SKM-1 treated with dmso at 0.1 percent for 144 hours (cell line): ENCODE data around the gene S1PR5.

ENCODE experiments used
- DNase-seq: peaks from one replicate; lab custom pipeline; 2025; ENCODE audit not compliant: unreplicated experiment; lab: John Stamatoyannopoulos, UW

The S1PR5 gene

DNA sequence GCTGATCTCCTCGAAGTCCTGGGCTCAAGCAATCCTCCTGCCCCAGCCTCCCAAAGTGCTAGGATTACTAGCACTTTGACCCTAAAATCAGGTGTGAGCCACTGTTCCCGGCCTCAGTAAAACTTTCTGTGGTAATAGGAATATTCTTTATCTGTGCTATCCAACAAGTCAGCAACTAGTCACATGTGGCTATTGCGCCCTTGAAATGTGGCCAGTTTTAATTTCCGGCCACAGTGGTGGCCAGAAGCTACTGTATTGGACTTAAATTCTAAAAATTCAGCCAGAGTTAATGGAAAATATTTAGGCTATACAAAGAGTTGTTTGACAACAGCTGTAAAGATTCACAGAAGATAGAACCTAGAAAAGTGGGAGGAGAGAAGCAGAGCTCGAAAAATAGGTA lies 44.1 kb downstream of the S1PR5 start:
- DNase-seq = no peak

DNA sequence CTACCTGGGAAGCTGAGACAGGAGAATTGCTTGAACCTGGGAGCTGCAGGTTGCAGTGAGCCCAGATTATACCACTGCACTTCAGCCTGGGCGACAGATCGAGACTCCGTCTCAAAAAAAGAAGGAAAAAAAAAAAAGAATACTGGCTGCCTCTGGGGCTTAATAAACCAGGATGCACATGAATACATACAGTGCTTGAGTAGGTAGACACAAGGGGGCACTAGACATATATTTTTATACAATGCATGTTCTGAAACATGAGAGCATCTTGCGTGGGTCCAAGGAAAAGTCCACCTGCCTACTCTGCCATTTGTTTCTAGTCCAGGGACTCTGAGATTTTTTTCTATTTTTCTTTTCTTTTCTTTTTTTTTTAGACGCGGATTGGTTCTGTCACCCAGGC lies 45.3 kb downstream of the S1PR5 start:
- DNase-seq = peak; percentile 27

DNA sequence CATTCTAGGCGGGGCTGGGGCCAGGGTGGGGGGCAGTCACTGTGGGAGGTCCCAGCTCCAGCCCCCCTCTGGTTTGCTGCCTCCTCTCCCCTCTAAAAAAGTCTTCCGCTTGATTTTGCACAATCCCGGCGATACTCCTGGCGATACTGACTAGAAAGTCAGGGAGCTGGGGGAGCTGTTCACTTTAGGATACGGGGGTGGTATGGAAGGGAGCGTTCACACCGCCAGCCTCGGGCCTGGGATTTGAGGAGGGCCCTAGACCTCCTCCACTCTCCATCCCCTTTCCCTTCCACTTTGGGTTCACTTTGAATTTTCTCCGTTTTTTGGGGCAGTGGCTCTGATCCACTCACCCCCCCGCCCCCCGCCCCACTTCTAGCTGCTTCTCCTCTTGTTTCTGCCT lies 49.1 kb downstream of the S1PR5 start:
- DNase-seq = no peak

DNA sequence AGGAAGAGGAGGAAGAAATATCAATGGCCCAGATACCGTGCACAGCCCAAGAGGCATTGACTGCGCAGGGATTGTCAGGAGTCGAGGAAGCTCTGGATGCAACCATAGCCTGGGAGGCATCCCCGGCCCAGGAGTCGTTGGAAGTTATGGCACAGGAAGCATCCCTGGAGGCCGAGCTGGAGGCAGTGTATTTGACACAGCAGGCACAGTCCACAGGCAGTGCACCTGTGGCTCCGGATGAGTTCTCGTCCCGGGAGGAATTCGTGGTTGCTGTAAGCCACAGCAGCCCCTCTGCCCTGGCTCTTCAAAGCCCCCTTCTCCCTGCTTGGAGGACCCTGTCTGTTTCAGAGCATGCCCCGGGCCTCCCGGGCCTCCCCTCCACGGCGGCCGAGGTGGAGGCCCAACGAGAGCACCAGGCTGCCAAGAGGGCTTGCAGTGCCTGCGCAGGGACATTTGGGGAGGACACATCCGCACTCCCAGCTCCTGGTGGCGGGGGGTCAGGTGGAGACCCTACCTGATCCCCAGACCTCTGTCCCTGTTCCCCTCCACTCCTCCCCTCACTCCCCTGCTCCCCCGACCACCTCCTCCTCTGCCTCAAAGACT lies 50.0 kb downstream of the S1PR5 start:
- DNase-seq = no peak

DNA sequence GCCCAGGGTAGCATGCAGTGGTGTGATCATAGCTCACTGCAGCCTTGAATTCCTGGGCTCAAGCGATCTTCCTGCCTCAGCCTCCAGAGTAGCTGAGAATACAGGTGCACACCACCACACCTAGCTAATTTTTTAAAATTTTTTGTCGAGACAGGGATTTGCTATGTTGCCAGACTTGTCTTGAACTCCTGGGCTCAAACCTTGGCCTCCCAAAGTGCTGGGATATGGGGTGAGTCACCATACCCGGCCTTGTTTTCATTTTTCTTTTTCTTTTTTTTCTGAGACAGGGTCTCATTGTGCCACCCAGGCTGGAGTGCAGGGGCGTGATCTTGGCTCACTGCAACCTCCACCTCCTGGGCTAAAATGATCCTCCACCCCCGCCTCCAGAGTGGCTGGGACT lies 52.8 kb downstream of the S1PR5 start:
- DNase-seq = no peak
